K562 (cell line): ENCODE results near the gene HMGA1. TPM values are rescaled to one million over a fixed set of nuclear protein-coding genes. Genes with fewer than 3 reads are reported as not detected.
A peak's percentile ranks its signal among the peaks of the same experiment; 100 is the strongest.

ENCODE experiments used
- BRCA1 ChIP-seq, 2 experiments: fragments of 450-650 bp in 1 of 2; sonication (generic) in 1 of 2; formaldehyde crosslinking in 1 of 2; IDR thresholded peaks; 2 replicates each; pipeline versions ENCODE4 v1.5.0 to v1.6.1; 2017 to 2020; ENCODE audit warnings: mild to moderate bottlenecking in 1 of 2, missing genetic modification reagents in 1 of 2
- CXXC5 ChIP-seq: fragments of 250-450 bp; sonication (Bioruptor Pico); IDR thresholded peaks from 2 replicates; pipeline ENCODE4 v1.8.0; 2022; ENCODE audit warnings: inconsistent platforms, mild to moderate bottlenecking, moderate library complexity
- HMGN3 ChIP-seq: IDR thresholded peaks from 2 replicates; pipeline ENCODE4 v1.6.1; 2011; ENCODE audit warnings: borderline replicate concordance, low read depth, mild to moderate bottlenecking, mixed read lengths, low read length; ENCODE audit not compliant: insufficient read length; ENCODE audit errors: extremely low read depth
- KDM4B ChIP-seq, 2 experiments: fragments of 450-650 bp in 1 of 2; sonication (generic) in 1 of 2; IDR thresholded peaks; 2 replicates each; pipeline ENCODE4 v1.6.1; 2016 to 2017; ENCODE audit warnings: borderline replicate concordance in 2 of 2, antibody characterized with exemption in 1 of 2, low read depth in 1 of 2, mild to moderate bottlenecking in 1 of 2
- MCM3 ChIP-seq: fragments of 450-650 bp; IDR thresholded peaks from 2 replicates; pipeline ENCODE4 v1.6.1; 2016
- MTA2 ChIP-seq: fragments of 450-650 bp; IDR thresholded peaks from 2 replicates; pipeline ENCODE4 v1.6.1; 2016; ENCODE audit warnings: low read depth
- NR2F6 ChIP-seq: fragments of 450-650 bp; formaldehyde crosslinking; IDR thresholded peaks from 2 replicates; pipeline ENCODE4 v1.4.0; 2020; ENCODE audit warnings: mild to moderate bottlenecking
- PCBP1 ChIP-seq: fragments of 200-400 bp; formaldehyde crosslinking; IDR thresholded peaks from 2 replicates; pipeline ENCODE4 v1.6.1; 2018; ENCODE audit warnings: mild to moderate bottlenecking, low read depth, low read length; ENCODE audit not compliant: poor library complexity, severe bottlenecking
- PTTG1 ChIP-seq: fragments of 450-650 bp; IDR thresholded peaks from 2 replicates; pipeline ENCODE4 v1.6.1; 2016; ENCODE audit warnings: low read depth, mild to moderate bottlenecking, missing genetic modification characterization, missing compliant biosample characterization
- RAD51 ChIP-seq: fragments of 450-650 bp; IDR thresholded peaks from 2 replicates; pipeline ENCODE4 v1.7.1; 2016; ENCODE audit warnings: low read depth, mild to moderate bottlenecking, borderline replicate concordance
- SMARCA5 ChIP-seq: fragments of 450-650 bp; IDR thresholded peaks from 2 replicates; pipeline ENCODE4 v1.6.1; 2016
- SRSF1 ChIP-seq: fragments of 200-400 bp; formaldehyde crosslinking; IDR thresholded peaks from 2 replicates; pipeline ENCODE4 v1.6.1; 2017; ENCODE audit warnings: mild to moderate bottlenecking, low read depth, low read length, moderate library complexity
- ZNF444 ChIP-seq: fragments of 250-450 bp; sonication (Bioruptor Pico); IDR thresholded peaks from 2 replicates; pipeline ENCODE4 v1.4.0; 2020; ENCODE audit warnings: mild to moderate bottlenecking, moderate library complexity
- ZZZ3 ChIP-seq: fragments of 450-650 bp; IDR thresholded peaks from 2 replicates; pipeline ENCODE4 v1.6.1; 2016; ENCODE audit warnings: antibody characterized with exemption, mild to moderate bottlenecking, moderate library complexity
- polyA plus RNA-seq, 8 experiments: library from polyadenylated mRNA; depleted of rRNA in 4 of 8; stranded (reverse) in 5 of 8; unstranded in 3 of 8; fragments of >200 nt; fragmentation: Nextera tagmentation in 2 of 8; fragmentation: Illumina TruSeq in 1 of 8; extraction: Ambion mirVana in 2 of 8; extraction: Trizol in 1 of 8; gene quantifications; 2 replicates each; pipeline versions ENCODE4 v1.2.1 to v1.2.3, GENCODE V29; 2011 to 2014; ENCODE audit warnings: inconsistent platforms in 1 of 8, missing spikeins in 1 of 8
- total RNA-seq, 7 experiments: library from RNA; depleted of rRNA in 6 of 7; stranded (reverse); fragments of >200 nt in 6 of 7; fragmentation: Illumina TruSeq in 2 of 7; extraction: Trizol in 2 of 7; gene quantifications; 2 replicates each; pipeline versions ENCODE4 v1.2.1 to v1.2.3, GENCODE V29; 2011 to 2021; ENCODE audit warnings: low replicate concordance in 1 of 7
- TF ChIP-seq, protein P1 (sequence below): fragments of 250-450 bp; sonication (Bioruptor Pico); IDR thresholded peaks from 2 replicates; pipeline ENCODE4 v1.5.0; 2020; ENCODE audit warnings: mild to moderate bottlenecking, borderline replicate concordance
- TF ChIP-seq, protein P2 (sequence below): fragments of 250-450 bp; sonication (Bioruptor Pico); IDR thresholded peaks from 2 replicates; pipeline ENCODE4 v1.5.0; 2021; ENCODE audit warnings: mild to moderate bottlenecking, borderline replicate concordance
- TF ChIP-seq, protein P3 (sequence below): fragments of 450-650 bp; IDR thresholded peaks from 2 replicates; pipeline ENCODE4 v1.7.0; 2016; ENCODE audit warnings: borderline replicate concordance
- TF ChIP-seq, protein P4 (sequence below), 2 experiments: fragments of 450-650 bp; IDR thresholded peaks; 2 replicates each; pipeline ENCODE4 v1.6.1; 2016

The HMGA1 gene
- total and polyA plus RNA-seq, 9 of the 15 experiments (the other 6 are each of a cell fraction or from before 2014, with no cell fraction given) = 27.8 to 1,947 (median 594) TPM

- TF ChIP-seq, protein P1, sequence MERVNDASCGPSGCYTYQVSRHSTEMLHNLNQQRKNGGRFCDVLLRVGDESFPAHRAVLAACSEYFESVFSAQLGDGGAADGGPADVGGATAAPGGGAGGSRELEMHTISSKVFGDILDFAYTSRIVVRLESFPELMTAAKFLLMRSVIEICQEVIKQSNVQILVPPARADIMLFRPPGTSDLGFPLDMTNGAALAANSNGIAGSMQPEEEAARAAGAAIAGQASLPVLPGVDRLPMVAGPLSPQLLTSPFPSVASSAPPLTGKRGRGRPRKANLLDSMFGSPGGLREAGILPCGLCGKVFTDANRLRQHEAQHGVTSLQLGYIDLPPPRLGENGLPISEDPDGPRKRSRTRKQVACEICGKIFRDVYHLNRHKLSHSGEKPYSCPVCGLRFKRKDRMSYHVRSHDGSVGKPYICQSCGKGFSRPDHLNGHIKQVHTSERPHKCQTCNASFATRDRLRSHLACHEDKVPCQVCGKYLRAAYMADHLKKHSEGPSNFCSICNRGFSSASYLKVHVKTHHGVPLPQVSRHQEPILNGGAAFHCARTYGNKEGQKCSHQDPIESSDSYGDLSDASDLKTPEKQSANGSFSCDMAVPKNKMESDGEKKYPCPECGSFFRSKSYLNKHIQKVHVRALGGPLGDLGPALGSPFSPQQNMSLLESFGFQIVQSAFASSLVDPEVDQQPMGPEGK (CRISPR knock-in tag) = no peak
- TF ChIP-seq, protein P2, sequence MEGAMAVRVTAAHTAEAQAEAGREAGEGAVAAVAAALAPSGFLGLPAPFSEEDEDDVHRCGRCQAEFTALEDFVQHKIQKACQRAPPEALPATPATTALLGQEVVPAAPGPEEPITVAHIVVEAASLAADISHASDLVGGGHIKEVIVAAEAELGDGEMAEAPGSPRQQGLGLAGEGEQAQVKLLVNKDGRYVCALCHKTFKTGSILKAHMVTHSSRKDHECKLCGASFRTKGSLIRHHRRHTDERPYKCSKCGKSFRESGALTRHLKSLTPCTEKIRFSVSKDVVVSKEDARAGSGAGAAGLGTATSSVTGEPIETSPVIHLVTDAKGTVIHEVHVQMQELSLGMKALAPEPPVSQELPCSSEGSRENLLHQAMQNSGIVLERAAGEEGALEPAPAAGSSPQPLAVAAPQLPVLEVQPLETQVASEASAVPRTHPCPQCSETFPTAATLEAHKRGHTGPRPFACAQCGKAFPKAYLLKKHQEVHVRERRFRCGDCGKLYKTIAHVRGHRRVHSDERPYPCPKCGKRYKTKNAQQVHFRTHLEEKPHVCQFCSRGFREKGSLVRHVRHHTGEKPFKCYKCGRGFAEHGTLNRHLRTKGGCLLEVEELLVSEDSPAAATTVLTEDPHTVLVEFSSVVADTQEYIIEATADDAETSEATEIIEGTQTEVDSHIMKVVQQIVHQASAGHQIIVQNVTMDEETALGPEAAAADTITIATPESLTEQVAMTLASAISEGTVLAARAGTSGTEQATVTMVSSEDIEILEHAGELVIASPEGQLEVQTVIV = no peak
- TF ChIP-seq PCBP1 = no peak
- no peak for TF ChIP-seq BRCA1 (IDR thresholded peaks at IDR 0.05)
- no peak for TF ChIP-seq BRCA1 (CRISPR knock-in tag; IDR thresholded peaks at IDR 0.05)
- TF ChIP-seq NR2F6 (CRISPR knock-in tag) = no peak
- TF ChIP-seq ZNF444 = no peak
- TF ChIP-seq, protein P3, sequence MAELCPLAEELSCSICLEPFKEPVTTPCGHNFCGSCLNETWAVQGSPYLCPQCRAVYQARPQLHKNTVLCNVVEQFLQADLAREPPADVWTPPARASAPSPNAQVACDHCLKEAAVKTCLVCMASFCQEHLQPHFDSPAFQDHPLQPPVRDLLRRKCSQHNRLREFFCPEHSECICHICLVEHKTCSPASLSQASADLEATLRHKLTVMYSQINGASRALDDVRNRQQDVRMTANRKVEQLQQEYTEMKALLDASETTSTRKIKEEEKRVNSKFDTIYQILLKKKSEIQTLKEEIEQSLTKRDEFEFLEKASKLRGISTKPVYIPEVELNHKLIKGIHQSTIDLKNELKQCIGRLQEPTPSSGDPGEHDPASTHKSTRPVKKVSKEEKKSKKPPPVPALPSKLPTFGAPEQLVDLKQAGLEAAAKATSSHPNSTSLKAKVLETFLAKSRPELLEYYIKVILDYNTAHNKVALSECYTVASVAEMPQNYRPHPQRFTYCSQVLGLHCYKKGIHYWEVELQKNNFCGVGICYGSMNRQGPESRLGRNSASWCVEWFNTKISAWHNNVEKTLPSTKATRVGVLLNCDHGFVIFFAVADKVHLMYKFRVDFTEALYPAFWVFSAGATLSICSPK = 0 out of 2 replicates have a peak, but pooled peaks have one; percentile 27
- TF ChIP-seq MCM3 = no peak
- TF ChIP-seq SMARCA5 = peak; percentile 92
- 0 out of 4 replicates have a peak, but pooled peaks of 1 of the 2 experiments have one; percentile 12 for TF ChIP-seq KDM4B (IDR thresholded peaks at IDR 0.05; ENCODE audit: borderline replicate concordance in 2 of 2, low read depth in 1 of 2)
- no peak for TF ChIP-seq PTTG1 (tag)
- TF ChIP-seq, protein P4, sequence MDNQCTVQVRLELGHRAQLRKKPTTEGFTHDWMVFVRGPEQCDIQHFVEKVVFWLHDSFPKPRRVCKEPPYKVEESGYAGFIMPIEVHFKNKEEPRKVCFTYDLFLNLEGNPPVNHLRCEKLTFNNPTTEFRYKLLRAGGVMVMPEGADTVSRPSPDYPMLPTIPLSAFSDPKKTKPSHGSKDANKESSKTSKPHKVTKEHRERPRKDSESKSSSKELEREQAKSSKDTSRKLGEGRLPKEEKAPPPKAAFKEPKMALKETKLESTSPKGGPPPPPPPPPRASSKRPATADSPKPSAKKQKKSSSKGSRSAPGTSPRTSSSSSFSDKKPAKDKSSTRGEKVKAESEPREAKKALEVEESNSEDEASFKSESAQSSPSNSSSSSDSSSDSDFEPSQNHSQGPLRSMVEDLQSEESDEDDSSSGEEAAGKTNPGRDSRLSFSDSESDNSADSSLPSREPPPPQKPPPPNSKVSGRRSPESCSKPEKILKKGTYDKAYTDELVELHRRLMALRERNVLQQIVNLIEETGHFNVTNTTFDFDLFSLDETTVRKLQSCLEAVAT (IDR thresholded peaks at IDR 0.05) = peak in 1 of 2 experiments; percentile 68; a peak in 1 of 4 replicates
- no peak for TF ChIP-seq CXXC5 (CRISPR knock-in tag)
- TF ChIP-seq HMGN3 = no peak
- TF ChIP-seq SRSF1 = no peak
- no peak for TF ChIP-seq MTA2
- no peak for TF ChIP-seq ZZZ3
- no peak for TF ChIP-seq RAD51
These were observed 13.0 kb downstream of the HMGA1 start (continued) for GRCh38 chr6:34249469-34250261.
